GM21515 (cell line): ENCODE data around the gene TSACC.

Experiments
- ATAC-seq: cut with Tn5 transposase; IDR thresholded peaks from one replicate; pipeline ENCODE4 v1.9.1; 2021; ENCODE audit not compliant: unreplicated experiment

Gene TSACC

GRCh38 chr1:156391701-156392100, 53.4 kb downstream of the TSACC start:
- no peak for ATAC-seq

- no peak for ATAC-seq
Measured at GRCh38 chr1:156392452-156392853, 54.1 kb downstream of the TSACC start.

GRCh38 chr1:156393095-156393494, 54.8 kb downstream of the TSACC start:
- no peak for ATAC-seq

GRCh38 chr1:156394082-156394481, 55.8 kb downstream of the TSACC start:
- no peak for ATAC-seq

GRCh38 chr1:156394835-156395461, 56.6 kb downstream of the TSACC start:
- no peak for ATAC-seq
